K562 (cell line): Measurements from ENCODE around the gene PNRC2. TPM values are rescaled to one million over a fixed set of nuclear protein-coding genes. Genes with fewer than 3 reads are reported as not detected.

ENCODE experiments used
- ATAC-seq: fragments of 200-7000 bp; cut with Tn5 transposase; 3 replicates; pipeline ENCODE4 v1.9.1; 2020; ENCODE audit warnings: moderate library complexity
- BruUV-seq: library from RNA; stranded (reverse); fragments of 400-500 nt; replicated peaks from 2 replicates; lab custom pipeline; 2021; lab: Mats Ljungman, UMichigan
- CTCF ChIA-PET: fragments of 300-600 bp; formaldehyde crosslinking; extraction: SDS; loops from one replicate; lab custom pipeline; 2021; ENCODE audit warnings: low intra/inter-chr PET ratio; lab: Yijun Ruan, JAX
- POLR2A ChIA-PET: fragments of 300-600, 350-650 bp; sonication (Branson Sonifier 250); formaldehyde crosslinking; extraction: SDS; loops from one replicate; lab custom pipeline; 2021; ENCODE audit warnings: antibody characterized with exemption, inconsistent platforms; lab: Yijun Ruan, JAX
- DNase-seq, 4 experiments: peaks; one replicate each; pipeline versions ENCODE4 v3.0.0 to v3.0.0-alpha.2; 2011 to 2018; ENCODE audit warnings: low spot score in 3 of 4, mixed read lengths in 3 of 4; ENCODE audit errors: extremely low read depth in 1 of 4
- FAIRE-seq: peaks from 2 replicates; lab custom pipeline; 2011; peaks lifted over from hg19 to GRCh38; lab: Jason Lieb, UNC
- H2AFZ ChIP-seq: 2 replicates; pipeline ENCODE4 v1.6.0; 2011; ENCODE audit warnings: low read depth, low read length, control low read depth, inconsistent platforms
- H3K27ac ChIP-seq: fragments of 200-600 bp; 3 replicates; pipeline ENCODE4 v1.8.0; 2011; ENCODE audit warnings: low read depth, mild to moderate bottlenecking, control low read depth, inconsistent platforms, low read length, moderate library complexity, mixed read lengths; ENCODE audit errors: extremely low read depth
- H3K27me3 ChIP-seq, 2 experiments: fragments of 300-600 bp in 1 of 2; 2 replicates in 1 of 2; 3 replicates in 1 of 2; pipeline versions ENCODE4 v1.6.0 to v1.8.0; 2011; ENCODE audit warnings: inconsistent platforms in 2 of 2, low read length in 2 of 2, mild to moderate bottlenecking in 1 of 2, mixed read lengths in 1 of 2, moderate library complexity in 1 of 2; ENCODE audit not compliant: control insufficient read depth in 2 of 2, insufficient read depth in 2 of 2
- H3K36me3 ChIP-seq: fragments of 300-600 bp; 3 replicates; pipeline ENCODE4 v1.8.0; 2011; ENCODE audit warnings: mild to moderate bottlenecking, low read length, inconsistent platforms; ENCODE audit not compliant: control insufficient read depth, insufficient read depth
- H3K4me1 ChIP-seq, 2 experiments: fragments of 200-600 bp in 1 of 2; replicated peaks in 1 of 2; 2 replicates in 1 of 2; 3 replicates in 1 of 2; pipeline versions ENCODE4 v1.5.1 to v1.8.0; 2011; ENCODE audit warnings: inconsistent platforms in 2 of 2, low read length in 2 of 2, mild to moderate bottlenecking in 1 of 2, mixed read lengths in 1 of 2, moderate library complexity in 1 of 2; ENCODE audit not compliant: control insufficient read depth in 2 of 2, insufficient read depth in 2 of 2
- H3K4me2 ChIP-seq: 2 replicates; pipeline ENCODE4 v1.6.1; 2011; ENCODE audit warnings: low read length, control low read depth, inconsistent platforms, mixed read lengths; ENCODE audit not compliant: insufficient read depth
- H3K4me3 ChIP-seq: fragments of 200-600 bp; sonication (generic), shearing (Covaris generic); 2 replicates; pipeline ENCODE4 v1.5.1; 2016; ENCODE audit warnings: control low read depth, inconsistent platforms
- H3K79me2 ChIP-seq: fragments of 200-600 bp; 3 replicates; pipeline ENCODE4 v1.8.0; 2011; ENCODE audit warnings: low read length, inconsistent platforms; ENCODE audit not compliant: control insufficient read depth, insufficient read depth
- H3K9ac ChIP-seq, 2 experiments: 2 replicates each; pipeline versions ENCODE4 v1.6.0 to v1.6.1; 2011; ENCODE audit warnings: low read depth in 2 of 2, low read length in 2 of 2, control low read depth in 1 of 2, inconsistent platforms in 1 of 2, mild to moderate bottlenecking in 1 of 2, mixed read lengths in 1 of 2; ENCODE audit not compliant: insufficient read depth in 1 of 2
- H3K9me1 ChIP-seq: one replicate; pipeline ENCODE4 v1.6.0; 2011; ENCODE audit warnings: inconsistent platforms, mild to moderate bottlenecking, low read length, moderate library complexity; ENCODE audit not compliant: control insufficient read depth, insufficient read depth
- H3K9me3 ChIP-seq: replicated peaks from 2 replicates; pipeline ENCODE4 v1.5.1; 2011; ENCODE audit warnings: low read depth, low read length, inconsistent platforms; ENCODE audit not compliant: control insufficient read depth, insufficient read depth
- H4K20me1 ChIP-seq: replicated peaks from 2 replicates; pipeline ENCODE4 v1.6.1; 2011; ENCODE audit warnings: low read length, inconsistent platforms, mixed read lengths; ENCODE audit not compliant: control insufficient read depth, insufficient read depth
- C11orf30 ChIP-seq: fragments of 450-650 bp; IDR thresholded peaks from 2 replicates; pipeline ENCODE4 v1.6.1; 2016; ENCODE audit warnings: low read depth, mild to moderate bottlenecking
- CBFA2T2 ChIP-seq: fragments of 450-650 bp; conservative IDR thresholded peaks from 2 replicates; pipeline ENCODE4 v1.6.1; 2017; ENCODE audit warnings: mild to moderate bottlenecking
- ERF ChIP-seq: fragments of 450-650 bp; formaldehyde crosslinking; IDR thresholded peaks from 2 replicates; pipeline ENCODE4 v1.4.0; 2020; ENCODE audit warnings: mild to moderate bottlenecking, mixed read lengths
- GTF2B ChIP-seq: IDR thresholded peaks from 2 replicates; pipeline ENCODE4 v1.6.1; 2011; ENCODE audit not compliant: insufficient read length; ENCODE audit errors: extremely low read depth
- KDM4B ChIP-seq, 2 experiments: fragments of 450-650 bp in 1 of 2; sonication (generic) in 1 of 2; IDR thresholded peaks; 2 replicates each; pipeline ENCODE4 v1.6.1; 2016 to 2017; ENCODE audit warnings: borderline replicate concordance in 2 of 2, antibody characterized with exemption in 1 of 2, low read depth in 1 of 2, mild to moderate bottlenecking in 1 of 2
- MAX ChIP-seq: sonication (generic); formaldehyde crosslinking; IDR thresholded peaks from 2 replicates; pipeline ENCODE4 v1.9.0; 2022; ENCODE audit warnings: mild to moderate bottlenecking, missing genetic modification reagents
- MLX ChIP-seq, 2 experiments: fragments of 450-650 bp in 1 of 2; sonication (generic) in 1 of 2; formaldehyde crosslinking; conservative IDR thresholded peaks; 2 replicates each; pipeline versions ENCODE4 v1.4.0 to v1.8.1; 2020 to 2022; ENCODE audit warnings: mild to moderate bottlenecking in 1 of 2, missing genetic modification reagents in 1 of 2
- NR1H2 ChIP-seq: sonication (generic); formaldehyde crosslinking; IDR thresholded peaks from 2 replicates; pipeline ENCODE4 v1.4.0; 2020; ENCODE audit warnings: mild to moderate bottlenecking, missing genetic modification reagents
- SRSF1 ChIP-seq: fragments of 200-400 bp; formaldehyde crosslinking; IDR thresholded peaks from 2 replicates; pipeline ENCODE4 v1.6.1; 2017; ENCODE audit warnings: mild to moderate bottlenecking, low read depth, low read length, moderate library complexity
- THAP12 ChIP-seq: fragments of 250-450 bp; sonication (Bioruptor Pico); IDR thresholded peaks from 2 replicates; pipeline ENCODE4 v1.9.0; 2021; ENCODE audit warnings: mild to moderate bottlenecking, inconsistent platforms
- ZBTB26 ChIP-seq: fragments of 450-650 bp; formaldehyde crosslinking; IDR thresholded peaks from 2 replicates; pipeline ENCODE4 v1.4.0; 2022; ENCODE audit warnings: missing genetic modification characterization
- ZNF134 ChIP-seq: fragments of 250-450 bp; sonication (Bioruptor Pico); conservative IDR thresholded peaks from 2 replicates; pipeline ENCODE4 v1.4.0; 2020
- ZNF655 ChIP-seq: fragments of 250-450 bp; sonication (Bioruptor Pico); IDR thresholded peaks from 2 replicates; pipeline ENCODE4 v1.5.0; 2021
- WGBS: fragments of 100-300 bp; shearing (Covaris generic); methylation state at CpG from one replicate; pipeline ENCODE4 v1.1.6; 2016; ENCODE audit warnings: low coverage, mixed read lengths; ENCODE audit not compliant: insufficient coverage; ENCODE audit errors: missing lambda C conversion rate; 5-methylcytosine and 5-hydroxymethylcytosine counted together
- in situ Hi-C: fragments of 300-500 bp; cut with MboI; formaldehyde crosslinking; loops from 4 replicates; pipeline ENCODE4 v1.15.0; 2018; ENCODE audit warnings: inconsistent platforms, mixed read lengths
- intact Hi-C: fragments of 100-400 bp; cut with micrococcal nuclease; formaldehyde crosslinking; loops from 2 replicates; pipeline ENCODE4 v1.14.2; 2022
- polyA plus RNA-seq, 8 experiments: library from polyadenylated mRNA; depleted of rRNA in 4 of 8; stranded (reverse) in 5 of 8; unstranded in 3 of 8; fragments of >200 nt; fragmentation: Nextera tagmentation in 2 of 8; fragmentation: Illumina TruSeq in 1 of 8; extraction: Ambion mirVana in 2 of 8; extraction: Trizol in 1 of 8; gene quantifications; 2 replicates each; pipeline versions ENCODE4 v1.2.1 to v1.2.3, GENCODE V29; 2011 to 2014; ENCODE audit warnings: inconsistent platforms in 1 of 8, missing spikeins in 1 of 8
- total RNA-seq, 7 experiments: library from RNA; depleted of rRNA in 6 of 7; stranded (reverse); fragments of >200 nt in 6 of 7; fragmentation: Illumina TruSeq in 2 of 7; extraction: Trizol in 2 of 7; gene quantifications; 2 replicates each; pipeline versions ENCODE4 v1.2.1 to v1.2.3, GENCODE V29; 2011 to 2021; ENCODE audit warnings: low replicate concordance in 1 of 7

The PNRC2 gene
- total and polyA plus RNA-seq, 9 of the 15 experiments (the other 6 are each of a cell fraction or from before 2014, with no cell fraction given) = 127 to 303 (median 203) TPM

GRCh38 chr1:23930861-23931490 lies 28.7 kb upstream of the PNRC2 start (continued):
- TF ChIP-seq THAP12 (CRISPR knock-in tag) (no peak), SRSF1 (no peak), C11orf30 (no peak), KDM4B (IDR thresholded peaks at IDR 0.05; ENCODE audit: borderline replicate concordance in 2 of 2, low read depth in 1 of 2) (no peak), NR1H2 (CRISPR knock-in tag) (no peak), ZBTB26 (CRISPR knock-in tag) (no peak)

GRCh38 chr1:23931491-23931880 lies 28.1 kb upstream of the PNRC2 start:
- intact Hi-C loops (no loop called here), in situ Hi-C loops (no loop called here)
- H3K27ac ChIP-seq = no peak overlapping the region
- H3K4me3 ChIP-seq = no peak overlapping the region
- CTCF ChIA-PET = no interaction called here
- no peak overlapping the region for H3K9ac ChIP-seq
- ATAC-seq (no peak), FAIRE-seq (no peak), DNase-seq (no peak)
- H2AFZ ChIP-seq = no peak overlapping the region
- POLR2A ChIA-PET = interaction anchor here (0.5 to 1.0 kb wide), 4 partner anchors 9 to 90 kb away, joined by 3 to 4 read pairs (median 3); partner anchors contain the start of gene PNRC2
- H3K36me3 ChIP-seq = no peaks in the 10 kb centered on the region
- WGBS = 100% methylated on average over 1 of the region's 1 CpG
- no peaks in the 10 kb centered on the region for H3K79me2 ChIP-seq
- H3K9me1 ChIP-seq = no peaks in the 10 kb centered on the region
- no peak overlapping the region for H3K4me2 ChIP-seq
- H4K20me1 ChIP-seq = no peaks in the 10 kb centered on the region
- H3K4me1 ChIP-seq = peaks cover 0 to 3% of the 10 kb centered on the region in 2 experiments; a peak in 1 of 5 replicates
- H3K27me3 ChIP-seq = no peaks in the 10 kb centered on the region
- H3K9me3 ChIP-seq = no peaks in the 10 kb centered on the region
- no TSS peak for BruUV-seq
- no peak for TF ChIP-seq CBFA2T2
- TF ChIP-seq ERF (CRISPR knock-in tag) = no peak
- no peak for TF ChIP-seq ZNF655 (CRISPR knock-in tag)
- TF ChIP-seq GTF2B = no peak
- no peak for TF ChIP-seq MLX (CRISPR knock-in tag; conservative IDR thresholded peaks at IDR 0.05)
- TF ChIP-seq ZNF134 (CRISPR knock-in tag) = no peak
- no peak for TF ChIP-seq MAX
